ENCODE results near the gene OR51E1. TPM values are rescaled to one million over a fixed set of nuclear protein-coding genes. Genes with fewer than 3 reads are reported as not detected.

Gene OR51E1
- polyA plus RNA-seq, 4 donors = 1.1 to 4.6 TPM; not detected in 2

Other genes starting within 250 kb of the OR51E1 start
- gene OR52K2, start 194.7 kb upstream of the OR51E1 start, polyA plus RNA-seq = not detected
- gene OR52K1, start 161.3 kb upstream of the OR51E1 start, polyA plus RNA-seq = under 1 TPM in 1 of 4 donors, not detected in 3; 0.09 TPM
- gene OR52M1, start 98.8 kb upstream of the OR51E1 start, polyA plus RNA-seq = not detected
- gene OR52I2, start 62.2 kb upstream of the OR51E1 start, polyA plus RNA-seq = under 1 TPM in 1 of 4 donors, not detected in 3; 0.04 TPM
- gene OR52I1, start 49.9 kb upstream of the OR51E1 start, polyA plus RNA-seq = under 1 TPM in 1 of 4 donors, not detected in 3; 0.07 TPM
- gene TRIM68, start 35.8 kb upstream of the OR51E1 start, polyA plus RNA-seq = 10 to 100 TPM in 3 of 4 donors, 1 to 10 TPM in 1; 8.4 to 18.5 (median 10.6) TPM
- gene OR51D1, start 6.5 kb upstream of the OR51E1 start, polyA plus RNA-seq = not detected
- under 1 TPM in 2 of 4 donors, not detected in 2; 0.22 to 0.36 TPM for gene OR51E2, start 53.9 kb downstream of the OR51E1 start, polyA plus RNA-seq
- gene MMP26, start 60.8 kb downstream of the OR51E1 start, polyA plus RNA-seq = under 1 TPM in 1 of 4 donors, not detected in 3; 0.04 TPM
- not detected for gene OR51F1, start 126.0 kb downstream of the OR51E1 start, polyA plus RNA-seq
- not detected for gene OR52R1, start 160.4 kb downstream of the OR51E1 start, polyA plus RNA-seq
- not detected for gene OR51F2, start 177.3 kb downstream of the OR51E1 start, polyA plus RNA-seq
- gene OR51S1, start 205.2 kb downstream of the OR51E1 start, polyA plus RNA-seq = not detected
- not detected for gene OR51T1, start 237.9 kb downstream of the OR51E1 start, polyA plus RNA-seq

Data from small intestine (tissue), 4 donors.